ENCODE data around the gene SPATA20.

Gene SPATA20

GRCh38 chr17:50520483-50520882, 26.5 kb upstream of the SPATA20 start:
- no peak for DNase-seq

- DNase-seq, result no peak
These were observed 25.5 kb upstream of the SPATA20 start for GRCh38 chr17:50521514-50521913.

- no peak for DNase-seq
These were observed 24.2 kb upstream of the SPATA20 start for GRCh38 chr17:50522766-50523165.

- DNase-seq, result no peak
These were observed 23.8 kb upstream of the SPATA20 start for GRCh38 chr17:50523208-50523607.

- DNase-seq, result no peak
These were observed 22.1 kb upstream of the SPATA20 start for GRCh38 chr17:50524838-50525237.

GRCh38 chr17:50527155-50527762, 19.7 kb upstream of the SPATA20 start:
- no peak for DNase-seq

- no peak for DNase-seq
These were observed 19.0 kb upstream of the SPATA20 start for GRCh38 chr17:50527949-50528474.

- DNase-seq, result no peak
These were observed 17.1 kb upstream of the SPATA20 start for GRCh38 chr17:50529849-50530248.

GRCh38 chr17:50531428-50532025, 15.4 kb upstream of the SPATA20 start:
- DNase-seq, result no peak

- no peak for DNase-seq
These were observed 14.4 kb upstream of the SPATA20 start, which contains the start of gene EPN3 for GRCh38 chr17:50532452-50533024. Gene EPN3 (plus strand): TSS chr17:50532735. CDS start chr17:50536557, 3,822 bp downstream.

GRCh38 chr17:50533185-50533584, 13.8 kb upstream of the SPATA20 start:
- DNase-seq, result no peak

GRCh38 chr17:50533720-50534148, 13.2 kb upstream of the SPATA20 start:
- DNase-seq, result no peak

GRCh38 chr17:50534222-50534978, 12.6 kb upstream of the SPATA20 start:
- DNase-seq, result no peak

- DNase-seq, result no peak
These were observed 12.0 kb upstream of the SPATA20 start for GRCh38 chr17:50534979-50535326.

- no peak for DNase-seq
These were observed 11.6 kb upstream of the SPATA20 start for GRCh38 chr17:50535407-50535806.

GRCh38 chr17:50536683-50537646, 10.0 kb upstream of the SPATA20 start:
- no peak for DNase-seq

GRCh38 chr17:50537721-50538548, 9.0 kb upstream of the SPATA20 start:
- DNase-seq, result no peak

- no peak for DNase-seq
These were observed 8.2 kb upstream of the SPATA20 start for GRCh38 chr17:50538549-50539410.

- no peak for DNase-seq
These were observed 7.0 kb upstream of the SPATA20 start for GRCh38 chr17:50539762-50540559.
